Measurements from ENCODE around the gene FMOD. TPM values are rescaled to one million over a fixed set of nuclear protein-coding genes. Genes with fewer than 3 reads are reported as not detected.
A peak's percentile ranks its signal among the peaks of the same experiment; 100 is the strongest.

Gene FMOD
- total RNA-seq = 58.5 TPM

GRCh38 chr1:203351037-203351625 lies at the start of gene FMOD:
Gene FMOD (minus strand): TSS chr1:203351122. CDS start chr1:203348270, 2,852 bp downstream.
- Histone ChIP-seq H3K4me1 (ENCODE audit: control insufficient read depth in 3 of 3, insufficient read depth in 3 of 3, low read length in 3 of 3) (peaks cover 11 to 21% (median 14%) of the 10 kb centered on the region in 3 donors), H3K4me3 (ENCODE audit: low read length in 3 of 3) (peak within 1 kb of the TSS; percentile 27 to 61 (median 56)), H3K36me3 (ENCODE audit: control insufficient read depth in 3 of 3, insufficient read depth in 3 of 3, low read length in 3 of 3) (peaks cover 0 to 2% (median 0%) of the 10 kb centered on the region in 3 donors), H3K9me3 (ENCODE audit: control insufficient read depth in 3 of 3, low read length in 3 of 3) (no peaks in the 10 kb centered on the region), H3K27me3 (ENCODE audit: control insufficient read depth in 3 of 3, insufficient read depth in 3 of 3, low read length in 3 of 3) (no peaks in the 10 kb centered on the region), H3K27ac (ENCODE audit: low read depth, low read length) (peak within 1 kb of the TSS; percentile 54), H3K9ac (ENCODE audit: low read depth in 1 of 3, low read length in 3 of 3) (peak within 1 kb of the TSS in 2 of 3 donors; percentile 5 to 46)

DNA sequence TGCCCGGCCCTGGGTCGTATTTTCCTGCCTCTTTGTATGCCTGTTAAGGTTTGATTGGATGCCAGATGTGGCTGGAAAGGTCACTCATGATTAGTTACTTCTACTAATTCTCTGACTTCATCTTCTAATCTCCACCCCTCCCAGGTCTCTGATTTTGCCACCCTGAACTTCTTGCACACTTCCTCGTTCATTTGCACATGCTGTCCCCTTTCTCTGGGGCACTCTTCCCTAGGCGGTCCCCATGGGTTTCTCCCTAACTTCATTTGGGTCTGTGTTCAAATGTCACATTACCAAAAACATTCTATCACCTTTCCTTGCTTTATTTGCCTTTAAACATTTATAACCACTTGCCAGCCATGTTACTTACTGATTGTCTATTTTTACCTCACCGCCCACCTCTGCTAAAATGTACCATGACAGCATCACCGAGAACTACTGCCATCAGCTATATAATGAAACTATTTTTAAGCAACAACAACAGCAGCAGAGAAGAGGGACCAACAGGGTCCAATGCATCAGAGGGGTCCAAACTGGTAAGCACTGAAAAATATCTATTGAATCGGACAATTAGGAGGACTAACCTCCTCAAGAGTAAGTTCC lies 45.8 kb upstream of the FMOD start:
- Histone ChIP-seq H3K9me3 (ENCODE audit: control insufficient read depth in 3 of 3, low read length in 3 of 3) (no peaks in the 10 kb centered on the region), H3K27ac (ENCODE audit: low read depth, low read length) (no peak overlapping the region), H3K4me1 (ENCODE audit: control insufficient read depth in 3 of 3, insufficient read depth in 3 of 3, low read length in 3 of 3) (no peaks in the 10 kb centered on the region), H3K4me3 (ENCODE audit: low read length in 3 of 3) (no peak overlapping the region), H3K27me3 (ENCODE audit: control insufficient read depth in 3 of 3, insufficient read depth in 3 of 3, low read length in 3 of 3) (no peaks in the 10 kb centered on the region), H3K36me3 (ENCODE audit: control insufficient read depth in 3 of 3, insufficient read depth in 3 of 3, low read length in 3 of 3) (no peaks in the 10 kb centered on the region), H3K9ac (ENCODE audit: low read depth in 1 of 3, low read length in 3 of 3) (no peak overlapping the region)

GRCh38 chr1:203395751-203396150 lies 44.8 kb upstream of the FMOD start:
- no peaks in the 10 kb centered on the region for H3K4me1 ChIP-seq (ENCODE audit: control insufficient read depth in 3 of 3, insufficient read depth in 3 of 3, low read length in 3 of 3)
- no peak overlapping the region for H3K4me3 ChIP-seq (ENCODE audit: low read length in 3 of 3)
- H3K27me3 ChIP-seq (ENCODE audit: control insufficient read depth in 3 of 3, insufficient read depth in 3 of 3, low read length in 3 of 3) = no peaks in the 10 kb centered on the region
- no peak overlapping the region for H3K27ac ChIP-seq (ENCODE audit: low read depth, low read length)
- no peak overlapping the region for H3K9ac ChIP-seq (ENCODE audit: low read depth in 1 of 3, low read length in 3 of 3)
- no peaks in the 10 kb centered on the region for H3K9me3 ChIP-seq (ENCODE audit: control insufficient read depth in 3 of 3, low read length in 3 of 3)
- H3K36me3 ChIP-seq (ENCODE audit: control insufficient read depth in 3 of 3, insufficient read depth in 3 of 3, low read length in 3 of 3) = no peaks in the 10 kb centered on the region

DNA sequence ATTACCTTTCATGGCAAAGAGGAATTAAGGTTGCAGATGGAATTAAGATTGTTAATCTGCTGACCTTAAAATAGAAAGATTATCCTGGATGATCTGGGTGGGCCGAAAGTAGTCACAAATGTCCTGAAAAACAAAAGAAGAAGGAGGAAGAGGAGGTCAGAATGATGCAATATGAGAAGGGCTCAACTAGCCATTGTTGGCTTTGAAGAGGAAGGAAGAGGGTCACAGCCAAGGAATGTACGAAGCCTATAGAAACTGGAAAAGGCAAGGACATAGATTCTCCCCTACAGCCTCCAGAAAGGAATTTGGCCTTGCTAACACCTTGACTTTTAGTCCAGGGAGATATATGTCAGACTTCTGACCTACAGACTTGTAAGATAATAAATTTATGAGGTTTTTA lies 39.4 kb upstream of the FMOD start:
- Histone ChIP-seq H3K27me3 (ENCODE audit: control insufficient read depth in 3 of 3, insufficient read depth in 3 of 3, low read length in 3 of 3) (no peaks in the 10 kb centered on the region), H3K9ac (ENCODE audit: low read depth in 1 of 3, low read length in 3 of 3) (no peak overlapping the region), H3K4me1 (ENCODE audit: control insufficient read depth in 3 of 3, insufficient read depth in 3 of 3, low read length in 3 of 3) (no peaks in the 10 kb centered on the region), H3K36me3 (ENCODE audit: control insufficient read depth in 3 of 3, insufficient read depth in 3 of 3, low read length in 3 of 3) (no peaks in the 10 kb centered on the region), H3K9me3 (ENCODE audit: control insufficient read depth in 3 of 3, low read length in 3 of 3) (no peaks in the 10 kb centered on the region), H3K27ac (ENCODE audit: low read depth, low read length) (no peak overlapping the region), H3K4me3 (ENCODE audit: low read length in 3 of 3) (no peak overlapping the region)

GRCh38 chr1:203388683-203389082 lies 37.8 kb upstream of the FMOD start:
- no peak overlapping the region for H3K9ac ChIP-seq (ENCODE audit: low read depth in 1 of 3, low read length in 3 of 3)
- no peaks in the 10 kb centered on the region for H3K4me1 ChIP-seq (ENCODE audit: control insufficient read depth in 3 of 3, insufficient read depth in 3 of 3, low read length in 3 of 3)
- H3K4me3 ChIP-seq (ENCODE audit: low read length in 3 of 3) = no peak overlapping the region
- H3K36me3 ChIP-seq (ENCODE audit: control insufficient read depth in 3 of 3, insufficient read depth in 3 of 3, low read length in 3 of 3) = no peaks in the 10 kb centered on the region
- no peaks in the 10 kb centered on the region for H3K9me3 ChIP-seq (ENCODE audit: control insufficient read depth in 3 of 3, low read length in 3 of 3)
- peaks cover 0 to 2% (median 0%) of the 10 kb centered on the region in 3 donors for H3K27me3 ChIP-seq (ENCODE audit: control insufficient read depth in 3 of 3, insufficient read depth in 3 of 3, low read length in 3 of 3)
- H3K27ac ChIP-seq (ENCODE audit: low read depth, low read length) = no peak overlapping the region

- peaks cover 0 to 8% (median 0%) of the 10 kb centered on the region in 3 donors for H3K27me3 ChIP-seq (ENCODE audit: control insufficient read depth in 3 of 3, insufficient read depth in 3 of 3, low read length in 3 of 3)
- no peaks in the 10 kb centered on the region for H3K36me3 ChIP-seq (ENCODE audit: control insufficient read depth in 3 of 3, insufficient read depth in 3 of 3, low read length in 3 of 3)
- no peaks in the 10 kb centered on the region for H3K9me3 ChIP-seq (ENCODE audit: control insufficient read depth in 3 of 3, low read length in 3 of 3)
- no peak overlapping the region for H3K4me3 ChIP-seq (ENCODE audit: low read length in 3 of 3)
- peaks cover 0 to 10% (median 7%) of the 10 kb centered on the region in 3 donors for H3K4me1 ChIP-seq (ENCODE audit: control insufficient read depth in 3 of 3, insufficient read depth in 3 of 3, low read length in 3 of 3)
- no peak overlapping the region for H3K27ac ChIP-seq (ENCODE audit: low read depth, low read length)
- no peak overlapping the region for H3K9ac ChIP-seq (ENCODE audit: low read depth in 1 of 3, low read length in 3 of 3)
These were observed 31.1 kb upstream of the FMOD start for GRCh38 chr1:203382026-203382425.

DNA sequence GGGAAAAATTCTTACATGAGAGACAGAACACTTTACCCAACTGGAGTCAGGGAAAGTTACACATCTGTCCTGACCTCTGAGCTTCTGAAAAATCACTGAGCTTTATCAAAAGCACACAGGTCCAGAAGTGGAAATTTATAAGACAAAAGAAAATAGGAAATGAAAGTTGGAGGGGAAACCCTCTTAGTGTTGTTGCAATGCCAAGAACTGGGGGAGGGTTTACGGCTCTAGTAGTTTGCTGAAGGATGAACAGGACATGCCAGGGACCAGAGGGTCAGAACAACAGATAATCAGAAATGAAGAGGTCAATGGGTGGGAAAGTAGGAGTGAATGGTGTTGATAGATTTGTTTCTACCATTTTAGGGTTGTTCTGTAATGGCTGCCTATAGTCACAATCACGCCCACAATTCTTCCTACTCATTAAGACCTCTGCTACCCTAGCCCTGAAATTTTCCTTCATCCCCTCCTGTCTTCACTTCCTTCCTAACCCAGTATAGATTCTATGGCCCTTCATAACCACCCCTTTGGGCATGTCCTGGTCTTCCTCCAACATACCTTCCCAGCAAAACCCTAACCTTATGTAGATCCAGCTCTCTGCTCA lies 30.3 kb upstream of the FMOD start:
- Histone ChIP-seq H3K4me1 (ENCODE audit: control insufficient read depth in 3 of 3, insufficient read depth in 3 of 3, low read length in 3 of 3) (peaks cover 0 to 10% (median 7%) of the 10 kb centered on the region in 3 donors), H3K9me3 (ENCODE audit: control insufficient read depth in 3 of 3, low read length in 3 of 3) (no peaks in the 10 kb centered on the region), H3K4me3 (ENCODE audit: low read length in 3 of 3) (no peak overlapping the region), H3K27ac (ENCODE audit: low read depth, low read length) (no peak overlapping the region), H3K36me3 (ENCODE audit: control insufficient read depth in 3 of 3, insufficient read depth in 3 of 3, low read length in 3 of 3) (no peaks in the 10 kb centered on the region), H3K27me3 (ENCODE audit: control insufficient read depth in 3 of 3, insufficient read depth in 3 of 3, low read length in 3 of 3) (peaks cover 0 to 8% (median 0%) of the 10 kb centered on the region in 3 donors), H3K9ac (ENCODE audit: low read depth in 1 of 3, low read length in 3 of 3) (no peak overlapping the region)

GRCh38 chr1:203380420-203381150 lies 29.7 kb upstream of the FMOD start:
- no peak overlapping the region for H3K9ac ChIP-seq (ENCODE audit: low read depth in 1 of 3, low read length in 3 of 3)
- no peak overlapping the region for H3K27ac ChIP-seq (ENCODE audit: low read depth, low read length)
- H3K9me3 ChIP-seq (ENCODE audit: control insufficient read depth in 3 of 3, low read length in 3 of 3) = no peaks in the 10 kb centered on the region
- H3K36me3 ChIP-seq (ENCODE audit: control insufficient read depth in 3 of 3, insufficient read depth in 3 of 3, low read length in 3 of 3) = no peaks in the 10 kb centered on the region
- no peak overlapping the region for H3K4me3 ChIP-seq (ENCODE audit: low read length in 3 of 3)
- peaks cover 0 to 8% (median 0%) of the 10 kb centered on the region in 3 donors for H3K27me3 ChIP-seq (ENCODE audit: control insufficient read depth in 3 of 3, insufficient read depth in 3 of 3, low read length in 3 of 3)
- peaks cover 0 to 10% (median 7%) of the 10 kb centered on the region in 3 donors for H3K4me1 ChIP-seq (ENCODE audit: control insufficient read depth in 3 of 3, insufficient read depth in 3 of 3, low read length in 3 of 3)

DNA sequence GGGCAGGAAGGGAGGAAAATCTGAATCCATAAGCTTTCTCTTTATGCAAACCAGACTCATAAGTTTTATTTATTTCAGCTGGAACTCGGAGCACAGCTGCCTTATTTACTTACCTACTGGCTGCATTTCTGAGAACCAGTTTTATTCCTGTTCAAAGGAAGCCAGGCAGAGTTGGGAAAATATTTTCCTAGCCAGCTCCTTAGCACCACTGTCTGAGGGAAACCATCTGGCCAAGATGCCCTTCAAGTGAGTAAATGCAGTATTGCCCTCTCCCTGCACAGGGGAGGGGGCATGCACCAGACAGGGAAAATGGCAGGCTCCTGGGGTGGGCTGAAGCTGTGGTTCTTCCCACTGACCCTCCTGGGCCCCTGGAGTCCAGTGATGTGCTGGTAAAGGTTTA lies 28.9 kb upstream of the FMOD start:
- H3K4me3 ChIP-seq (ENCODE audit: low read length in 3 of 3) = no peak overlapping the region
- peaks cover 0 to 10% (median 7%) of the 10 kb centered on the region in 3 donors for H3K4me1 ChIP-seq (ENCODE audit: control insufficient read depth in 3 of 3, insufficient read depth in 3 of 3, low read length in 3 of 3)
- H3K27me3 ChIP-seq (ENCODE audit: control insufficient read depth in 3 of 3, insufficient read depth in 3 of 3, low read length in 3 of 3) = peaks cover 0 to 8% (median 0%) of the 10 kb centered on the region in 3 donors
- H3K27ac ChIP-seq (ENCODE audit: low read depth, low read length) = no peak overlapping the region
- H3K9me3 ChIP-seq (ENCODE audit: control insufficient read depth in 3 of 3, low read length in 3 of 3) = no peaks in the 10 kb centered on the region
- H3K9ac ChIP-seq (ENCODE audit: low read depth in 1 of 3, low read length in 3 of 3) = no peak overlapping the region
- no peaks in the 10 kb centered on the region for H3K36me3 ChIP-seq (ENCODE audit: control insufficient read depth in 3 of 3, insufficient read depth in 3 of 3, low read length in 3 of 3)

Data from skeletal muscle tissue (tissue), 4 donors.